HG02763 (cell line): ENCODE results near the gene FSIP1.

Experiments
- ATAC-seq: cut with Tn5 transposase; IDR thresholded peaks from one replicate; pipeline ENCODE4 v1.9.1; 2021; ENCODE audit warnings: mild to moderate bottlenecking, moderate library complexity; ENCODE audit not compliant: unreplicated experiment

FSIP1 gene

DNA sequence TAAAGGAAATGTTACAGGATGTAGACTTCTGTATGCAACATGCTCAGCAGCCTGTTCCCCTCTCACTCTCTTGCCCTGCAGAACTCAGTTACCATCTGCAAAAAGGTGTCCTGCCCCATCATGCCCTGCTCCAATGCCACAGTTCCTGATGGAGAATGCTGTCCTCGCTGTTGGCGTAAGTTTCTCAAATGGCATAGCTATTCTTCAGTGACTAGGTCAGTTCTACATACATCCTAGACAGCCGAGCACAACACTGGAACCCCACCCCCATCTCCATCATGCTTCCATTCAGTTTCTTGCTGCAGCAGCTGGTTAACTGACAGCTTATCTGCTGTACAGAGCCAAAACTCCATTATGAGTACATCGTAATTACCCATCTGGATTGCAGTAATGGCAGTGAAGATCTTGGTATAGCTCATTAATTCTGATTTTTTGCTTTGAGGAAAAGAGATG is 197.2 kb downstream of the FSIP1 start:
- no peak for ATAC-seq

DNA sequence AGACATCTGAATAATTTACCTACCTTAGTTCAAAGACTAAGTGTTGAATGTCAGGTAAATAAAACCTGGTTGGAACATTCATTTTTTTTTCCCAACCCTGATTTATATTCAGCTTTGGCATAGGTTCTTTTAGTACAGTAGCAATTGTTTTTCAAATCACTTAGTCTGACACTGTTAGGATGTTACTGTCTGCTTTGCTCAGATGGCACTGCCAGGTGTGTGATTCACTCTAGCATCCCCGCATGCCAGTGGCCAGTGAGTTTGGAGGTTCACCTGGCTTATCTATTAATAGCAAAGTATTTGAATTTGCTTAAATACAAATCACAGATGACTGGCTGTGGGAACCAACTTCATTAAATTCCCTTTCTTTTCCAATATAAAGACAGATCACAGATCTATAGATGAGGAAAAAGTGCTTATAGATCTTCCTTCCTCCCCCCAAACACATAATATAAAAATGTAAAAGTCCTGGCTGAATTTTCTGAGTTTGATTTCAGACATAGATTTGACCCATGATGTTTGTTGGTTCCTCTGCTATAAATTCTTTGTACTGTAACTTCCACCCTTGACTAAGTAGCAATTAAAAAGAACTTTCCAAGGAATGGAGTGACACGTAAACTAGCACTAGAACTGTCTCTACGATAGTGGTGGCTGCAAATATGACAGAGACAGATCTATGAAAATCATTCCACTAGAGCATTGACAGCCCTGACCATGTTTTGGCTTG is 197.8 kb downstream of the FSIP1 start:
- ATAC-seq: no peak

- ATAC-seq: no peak
Measured at GRCh38 chr15:39584266-39584659, 198.4 kb downstream of the FSIP1 start.

DNA sequence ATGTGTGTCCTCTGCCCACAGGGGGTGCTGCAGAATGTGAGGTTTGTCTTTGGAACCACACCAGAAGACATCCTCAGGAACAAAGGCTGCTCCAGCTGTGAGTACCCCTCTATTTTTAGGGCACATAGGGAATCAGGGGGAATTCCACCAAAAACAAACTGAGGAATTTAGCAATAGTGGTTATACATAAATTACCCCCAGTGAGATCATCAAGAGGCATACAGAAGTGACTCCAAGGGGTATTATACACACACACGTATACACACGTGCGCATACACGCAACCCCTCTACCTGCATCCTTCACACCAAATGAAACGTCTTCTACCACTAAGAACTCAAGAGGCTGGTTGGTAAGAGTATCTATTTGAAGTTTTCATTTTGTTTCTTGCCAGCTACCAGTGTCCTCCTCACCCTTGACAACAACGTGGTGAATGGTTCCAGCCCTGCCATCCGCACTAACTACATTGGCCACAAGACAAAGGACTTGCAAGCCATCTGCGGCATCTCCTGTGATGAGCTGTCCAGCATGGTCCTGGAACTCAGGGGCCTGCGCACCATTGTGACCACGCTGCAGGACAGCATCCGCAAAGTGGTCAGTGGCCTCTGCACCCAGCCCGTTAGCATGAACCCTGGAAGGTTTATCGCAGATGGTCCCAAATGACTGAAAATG is 198.9 kb downstream of the FSIP1 start:
- no peak for ATAC-seq

DNA sequence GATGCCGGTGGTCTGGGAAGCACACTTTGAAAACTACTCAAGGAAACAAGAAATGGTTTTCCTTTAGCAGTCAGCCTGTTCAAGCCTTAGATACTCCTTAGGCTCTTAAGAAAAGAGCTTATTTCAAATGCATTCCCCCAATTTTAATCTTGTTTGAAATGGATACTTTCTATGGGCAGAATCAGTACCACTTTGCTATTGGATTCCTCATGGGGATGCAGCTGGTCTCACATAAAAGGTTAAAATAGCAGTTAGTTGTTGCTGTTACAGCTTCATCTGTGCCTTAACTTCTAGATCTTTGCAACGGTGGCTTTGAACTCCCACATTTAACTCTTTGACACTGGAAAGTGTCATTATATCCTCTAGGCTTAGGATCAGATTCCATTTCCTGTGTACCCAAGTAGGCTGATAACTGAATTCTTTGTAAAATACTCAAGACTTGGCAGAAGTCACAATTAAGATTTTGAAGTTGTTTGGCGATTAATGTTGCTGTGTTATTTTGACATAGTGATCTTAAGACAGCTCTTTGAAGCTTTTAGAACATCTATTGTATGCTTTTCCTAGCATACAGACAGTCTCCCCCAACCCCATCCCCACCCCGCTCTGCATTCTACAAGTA is 199.6 kb downstream of the FSIP1 start:
- ATAC-seq: no peak

GRCh38 chr15:39582286-39582976 is 200.2 kb downstream of the FSIP1 start:
- ATAC-seq: no peak

DNA sequence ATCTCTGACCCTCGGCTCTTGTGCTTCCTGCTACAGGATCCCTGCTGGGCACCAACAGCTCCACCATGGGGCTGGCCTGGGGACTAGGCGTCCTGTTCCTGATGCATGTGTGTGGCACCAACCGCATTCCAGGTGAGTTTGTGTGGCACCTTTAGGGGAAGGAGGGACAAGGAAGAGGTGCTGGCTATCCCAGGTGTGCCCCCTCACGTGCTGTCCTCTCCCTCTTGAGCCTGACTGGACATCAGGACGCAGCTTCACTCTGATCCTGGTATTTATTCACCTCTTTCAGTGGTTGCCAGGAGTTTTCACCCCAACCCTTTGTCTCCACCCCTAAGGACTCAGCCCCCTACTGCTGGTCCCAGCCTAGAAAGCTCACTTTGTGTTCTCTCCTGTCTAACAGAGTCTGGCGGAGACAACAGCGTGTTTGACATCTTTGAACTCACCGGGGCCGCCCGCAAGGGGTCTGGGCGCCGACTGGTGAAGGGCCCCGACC is 200.8 kb downstream of the FSIP1 start:
- ATAC-seq: no peak

GRCh38 chr15:39581242-39581792 is 201.3 kb downstream of the FSIP1 start:
- ATAC-seq: no peak

GRCh38 chr15:39580485-39581241 is 202.0 kb downstream of the FSIP1 start, which contains the start of gene THBS1:
Gene THBS1 (plus strand): TSS chr15:39581079. CDS start chr15:39581858, 779 bp downstream.
- ATAC-seq: no peak

DNA sequence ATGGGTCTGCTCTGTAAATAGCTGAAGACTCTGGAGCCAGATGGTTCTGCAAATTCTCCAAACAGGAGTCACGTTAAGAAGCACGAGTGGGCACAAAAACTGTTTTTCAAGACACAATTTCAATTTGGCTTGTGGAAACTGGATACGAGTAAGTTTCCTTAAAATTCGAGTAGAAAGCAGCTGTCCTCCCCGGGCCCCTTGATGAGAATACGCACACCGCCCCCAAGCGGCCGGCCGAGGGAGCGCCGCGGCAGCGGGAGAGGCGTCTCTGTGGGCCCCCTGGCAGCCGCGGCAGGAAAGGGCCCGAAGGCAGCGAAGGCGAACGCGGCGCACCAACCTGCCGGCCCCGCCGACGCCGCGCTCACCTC is 202.5 kb downstream of the FSIP1 start:
- peak; percentile 81 for ATAC-seq

- no peak for ATAC-seq
Measured at GRCh38 chr15:39579487-39580116, 203.0 kb downstream of the FSIP1 start.

DNA sequence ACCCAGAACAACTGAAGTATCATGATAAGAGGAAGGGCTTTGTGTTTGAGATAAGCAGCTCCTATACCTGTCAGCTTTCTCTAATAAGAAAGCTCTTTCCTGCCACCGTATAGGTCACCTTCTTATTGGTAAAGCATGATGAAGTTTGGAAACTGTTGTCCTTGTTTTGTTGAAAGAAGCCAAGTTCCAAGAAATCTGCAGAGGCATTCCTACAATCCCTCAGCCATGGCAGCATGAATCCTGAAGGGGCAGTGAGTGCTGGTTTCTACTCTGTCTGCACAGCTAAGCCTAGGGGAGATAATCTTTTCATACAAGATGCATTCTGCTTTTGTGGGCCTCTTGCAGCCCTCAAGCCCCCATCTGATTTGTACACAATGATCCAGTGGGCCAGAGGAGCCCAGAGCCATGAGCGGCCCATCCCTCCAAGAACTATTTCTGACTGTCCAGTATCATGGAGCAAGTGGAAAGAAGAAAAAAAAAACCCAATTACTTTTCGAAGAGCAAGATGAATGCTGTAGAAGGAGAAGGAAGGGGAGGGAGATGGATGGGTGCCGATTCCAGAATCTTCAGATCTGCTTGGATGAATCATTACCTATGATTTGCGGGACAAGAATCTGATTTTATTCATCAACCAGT is 203.7 kb downstream of the FSIP1 start:
- no peak for ATAC-seq

DNA sequence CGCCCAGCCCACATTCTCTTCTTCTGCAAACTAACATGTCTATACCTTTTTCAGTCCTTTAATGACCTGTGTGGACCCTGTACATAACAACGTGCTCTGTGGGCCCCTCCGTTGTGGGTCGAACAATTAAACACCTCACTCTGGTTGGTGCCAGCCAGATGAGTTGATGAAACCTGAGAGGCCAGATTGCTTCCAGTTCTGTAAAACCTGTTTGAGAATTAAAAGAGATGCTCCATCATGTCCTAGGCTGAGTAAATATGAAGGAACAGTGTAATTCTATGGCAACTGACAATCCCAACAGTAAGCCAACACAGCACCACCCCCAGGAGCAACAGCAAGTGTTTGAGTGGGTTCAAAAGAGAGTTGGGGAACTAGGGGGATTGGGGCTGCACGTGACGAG is 207.5 kb downstream of the FSIP1 start:
- no peak for ATAC-seq

DNA sequence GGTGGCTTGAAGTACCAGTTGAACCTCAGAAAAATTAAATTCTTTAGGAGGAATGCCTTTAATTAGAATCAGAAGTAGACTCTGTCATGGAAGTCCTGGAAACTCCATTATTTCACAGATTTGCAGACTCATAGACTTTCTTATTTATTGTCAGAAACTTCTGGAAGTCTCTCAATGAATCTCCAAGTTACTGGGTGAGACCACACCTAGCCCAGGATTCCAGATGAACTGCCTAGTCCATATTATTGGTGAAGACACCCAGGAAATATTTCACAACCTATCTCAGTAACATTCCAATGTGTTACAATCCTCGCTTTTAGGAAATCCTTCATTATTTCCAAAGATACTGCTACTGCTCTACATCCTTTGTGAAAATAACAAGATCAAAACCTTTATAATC is 208.2 kb downstream of the FSIP1 start:
- no peak for ATAC-seq

- no peak for ATAC-seq
Measured at GRCh38 chr15:39573844-39574243, 208.8 kb downstream of the FSIP1 start.

GRCh38 chr15:39573287-39573686 is 209.4 kb downstream of the FSIP1 start:
- no peak for ATAC-seq

GRCh38 chr15:39565851-39566250 is 216.8 kb downstream of the FSIP1 start:
- no peak for ATAC-seq

DNA sequence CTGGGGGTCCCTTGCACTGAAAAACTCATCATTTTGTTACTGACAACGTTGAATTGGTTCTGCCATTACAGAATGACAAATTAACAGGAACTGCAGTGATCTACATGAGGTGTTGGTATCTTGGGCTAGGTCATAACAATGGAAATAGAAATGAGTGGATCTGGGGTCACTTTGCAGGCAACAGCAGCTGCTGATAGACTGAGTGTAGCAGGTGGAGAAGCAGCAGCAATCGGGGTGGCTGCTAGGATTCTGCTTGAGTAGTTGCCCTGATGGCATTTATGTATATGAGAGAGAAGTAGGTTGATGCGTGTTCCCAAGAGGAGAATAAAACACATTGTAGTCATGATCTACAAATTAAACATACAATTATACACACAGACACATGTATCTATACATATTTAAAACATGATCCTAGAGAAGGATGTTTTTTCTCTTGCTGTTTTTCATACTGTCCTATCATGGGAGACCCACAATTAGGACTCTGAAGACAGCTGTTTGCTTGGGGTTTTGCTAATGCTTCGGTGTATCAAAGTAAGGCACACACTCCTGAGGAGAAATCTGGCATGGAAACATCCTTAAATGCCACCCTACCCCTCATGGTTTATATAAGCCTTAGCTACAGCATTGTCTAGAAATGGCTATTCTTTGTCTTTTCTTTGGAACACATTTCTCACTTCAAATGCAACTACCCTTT is 217.5 kb downstream of the FSIP1 start:
- no peak for ATAC-seq

DNA sequence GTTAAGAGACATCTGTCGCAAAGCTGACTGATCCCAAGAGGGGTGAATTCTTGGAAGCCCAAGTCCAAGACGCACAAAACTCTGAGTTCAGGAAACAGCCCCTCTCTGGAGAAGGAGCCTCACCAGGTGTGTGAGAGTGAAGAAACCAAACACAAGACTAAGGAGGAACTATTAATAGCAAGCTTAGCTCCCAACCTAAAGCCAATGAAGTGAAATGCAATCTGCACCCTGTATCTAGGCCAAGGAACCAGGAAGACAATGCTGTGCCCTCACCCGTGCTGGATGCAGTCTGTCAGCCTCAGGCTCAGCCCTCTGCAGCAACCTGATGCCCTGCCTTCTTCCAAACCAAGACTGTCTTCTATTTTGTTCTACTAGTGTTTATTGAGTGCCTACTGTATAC is 224.2 kb downstream of the FSIP1 start:
- no peak for ATAC-seq
